ENCODE data around the gene DNAJC27.

DNA sequence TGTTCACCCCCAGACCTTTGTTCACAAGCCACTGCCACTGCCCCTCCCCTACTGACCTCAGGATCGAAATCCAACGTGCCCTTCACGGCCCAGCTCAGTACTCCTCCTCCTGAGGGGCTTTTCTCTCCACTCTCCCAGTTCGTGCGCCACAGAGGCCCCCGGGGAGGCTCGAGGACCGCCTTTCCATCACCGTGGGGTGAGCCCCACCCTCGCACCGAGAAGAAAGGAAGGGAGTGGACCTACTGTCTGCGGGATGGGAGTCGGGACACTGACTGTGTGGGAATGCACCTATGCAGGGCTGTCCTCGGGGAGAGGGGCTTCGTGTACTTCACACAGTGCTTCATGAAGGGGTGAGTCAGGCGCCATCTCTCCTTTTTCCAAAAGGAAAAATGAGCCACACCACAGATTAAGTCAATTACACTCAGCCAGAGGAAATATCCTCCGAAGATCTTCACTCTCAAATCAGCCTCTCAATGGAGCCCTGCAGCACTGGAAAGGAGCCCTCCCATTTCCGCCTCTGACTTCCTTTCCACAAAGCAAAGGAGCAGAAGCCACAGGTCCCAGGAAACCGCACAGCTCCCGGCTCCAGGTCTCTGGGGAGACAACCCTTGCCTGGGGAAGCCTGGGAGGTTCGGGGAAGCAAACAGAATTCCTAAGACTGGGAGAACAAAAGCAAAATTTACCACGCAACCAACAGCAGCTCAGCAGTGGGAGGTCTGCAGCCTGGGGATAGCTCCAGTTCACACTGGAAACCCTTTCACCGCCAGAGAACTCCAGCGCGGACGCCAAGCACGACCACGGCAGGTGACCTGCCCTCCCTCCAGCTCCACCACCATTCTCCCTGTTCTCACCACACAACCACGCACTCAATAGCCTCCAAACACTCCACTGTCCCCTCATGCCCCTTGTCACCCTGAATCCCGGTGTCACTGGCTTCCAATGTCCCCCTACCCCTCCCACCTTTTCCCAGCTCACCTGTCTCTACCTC lies 73.3 kb downstream of the DNAJC27 start:
- no peak for TF ChIP-seq POLR2A (IDR thresholded peaks at IDR 0.05)
- TF ChIP-seq, protein P1, sequence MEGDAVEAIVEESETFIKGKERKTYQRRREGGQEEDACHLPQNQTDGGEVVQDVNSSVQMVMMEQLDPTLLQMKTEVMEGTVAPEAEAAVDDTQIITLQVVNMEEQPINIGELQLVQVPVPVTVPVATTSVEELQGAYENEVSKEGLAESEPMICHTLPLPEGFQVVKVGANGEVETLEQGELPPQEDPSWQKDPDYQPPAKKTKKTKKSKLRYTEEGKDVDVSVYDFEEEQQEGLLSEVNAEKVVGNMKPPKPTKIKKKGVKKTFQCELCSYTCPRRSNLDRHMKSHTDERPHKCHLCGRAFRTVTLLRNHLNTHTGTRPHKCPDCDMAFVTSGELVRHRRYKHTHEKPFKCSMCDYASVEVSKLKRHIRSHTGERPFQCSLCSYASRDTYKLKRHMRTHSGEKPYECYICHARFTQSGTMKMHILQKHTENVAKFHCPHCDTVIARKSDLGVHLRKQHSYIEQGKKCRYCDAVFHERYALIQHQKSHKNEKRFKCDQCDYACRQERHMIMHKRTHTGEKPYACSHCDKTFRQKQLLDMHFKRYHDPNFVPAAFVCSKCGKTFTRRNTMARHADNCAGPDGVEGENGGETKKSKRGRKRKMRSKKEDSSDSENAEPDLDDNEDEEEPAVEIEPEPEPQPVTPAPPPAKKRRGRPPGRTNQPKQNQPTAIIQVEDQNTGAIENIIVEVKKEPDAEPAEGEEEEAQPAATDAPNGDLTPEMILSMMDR (IDR thresholded peaks at IDR 0.05) = no peak

Data from testis (tissue), 2 donors.